ENCODE results near the gene ABCC2.
"Not testable (repeated sequence)": the region's sequence is repeated elsewhere in the genome, so short reads cannot be mapped to it uniquely, and the experiment has no call there.

Gene ABCC2

GRCh38 chr10:99888622-99889021, 106.2 kb downstream of the ABCC2 start:
- no peak for DNase-seq (ENCODE audit: low read depth in 1 of 2, low spot score in 1 of 2)

DNA sequence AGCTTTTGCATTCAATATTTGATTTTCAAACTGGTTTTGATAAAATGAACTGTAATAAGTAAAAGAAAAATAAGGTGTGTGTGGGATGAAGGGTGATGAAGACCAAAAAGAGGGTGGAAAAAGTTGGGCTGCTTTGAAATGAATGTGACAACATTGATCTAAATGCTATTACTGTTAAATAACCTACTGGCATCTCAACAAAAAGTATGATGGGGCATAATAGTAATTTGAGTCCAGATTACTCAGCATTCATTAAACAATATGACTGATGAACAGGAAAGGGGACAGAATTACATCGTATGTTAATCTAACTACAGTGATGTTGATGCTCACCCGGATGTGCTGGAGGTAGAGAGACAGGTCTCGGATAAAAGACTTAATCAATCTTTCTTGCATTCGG, 112.2 kb downstream of the ABCC2 start:
- no peak for DNase-seq (ENCODE audit: low read depth in 1 of 2, low spot score in 1 of 2)

DNA sequence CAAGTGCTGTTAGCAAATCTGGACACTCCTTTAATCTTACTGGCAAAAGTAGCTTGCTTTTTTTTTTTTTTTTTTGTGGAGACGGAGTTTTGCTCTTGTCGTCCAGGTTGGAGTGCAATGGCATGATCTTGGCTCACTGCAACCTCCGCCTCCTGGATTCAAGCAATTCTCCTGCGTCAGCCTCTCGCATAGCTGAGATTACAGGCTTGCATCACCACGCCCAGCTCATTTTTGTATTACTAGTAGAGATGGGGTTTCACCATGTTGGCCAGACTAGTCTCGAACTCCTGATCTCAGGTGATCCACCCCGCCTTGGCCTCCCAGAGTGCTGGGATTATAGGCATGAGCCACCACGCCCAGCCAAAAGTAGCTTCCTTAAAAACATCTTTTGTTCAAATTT, 112.6 kb downstream of the ABCC2 start:
- not testable (repeated sequence) for DNase-seq (ENCODE audit: low read depth in 1 of 2, low spot score in 1 of 2)

DNA sequence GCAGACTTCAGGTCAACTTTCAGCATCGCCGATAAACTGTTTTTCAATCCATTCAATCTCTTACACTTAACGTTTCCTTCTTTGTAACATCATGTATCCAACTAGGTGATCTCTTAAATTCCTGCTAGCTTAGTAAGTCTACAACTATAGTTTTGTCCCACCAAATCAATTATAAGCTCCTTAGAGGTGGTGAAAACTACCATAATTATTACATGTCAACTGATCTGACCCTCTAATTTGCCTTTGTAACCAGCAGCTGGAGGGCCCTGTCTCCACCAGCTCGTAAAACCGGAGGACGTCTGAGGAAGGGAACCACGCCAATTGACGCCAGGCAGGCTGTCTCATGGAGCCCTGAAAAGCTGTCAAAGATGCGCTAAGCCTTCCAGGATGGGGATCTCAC, 113.4 kb downstream of the ABCC2 start:
- DNase-seq (ENCODE audit: low read depth in 1 of 2, low spot score in 1 of 2), result no peak
